Epithelial cell of esophagus (primary cell): Measurements from ENCODE around the gene PER1.

Experiments used
- DNase-seq: peaks from one replicate; pipeline ENCODE4 v3.0.0; 2010; ENCODE audit warnings: low read depth
- H3K4me3 ChIP-seq: 2 replicates; pipeline ENCODE4 v1.5.1; 2011; ENCODE audit warnings: mild to moderate bottlenecking, low read length, control low read depth
- CTCF ChIP-seq: IDR thresholded peaks from 2 replicates; pipeline ENCODE4 v1.5.1; 2011; ENCODE audit warnings: low read depth, mild to moderate bottlenecking, low read length, control low read depth, inconsistent platforms; ENCODE audit not compliant: insufficient read depth; ENCODE audit errors: missing control alignments

Gene PER1

DNA sequence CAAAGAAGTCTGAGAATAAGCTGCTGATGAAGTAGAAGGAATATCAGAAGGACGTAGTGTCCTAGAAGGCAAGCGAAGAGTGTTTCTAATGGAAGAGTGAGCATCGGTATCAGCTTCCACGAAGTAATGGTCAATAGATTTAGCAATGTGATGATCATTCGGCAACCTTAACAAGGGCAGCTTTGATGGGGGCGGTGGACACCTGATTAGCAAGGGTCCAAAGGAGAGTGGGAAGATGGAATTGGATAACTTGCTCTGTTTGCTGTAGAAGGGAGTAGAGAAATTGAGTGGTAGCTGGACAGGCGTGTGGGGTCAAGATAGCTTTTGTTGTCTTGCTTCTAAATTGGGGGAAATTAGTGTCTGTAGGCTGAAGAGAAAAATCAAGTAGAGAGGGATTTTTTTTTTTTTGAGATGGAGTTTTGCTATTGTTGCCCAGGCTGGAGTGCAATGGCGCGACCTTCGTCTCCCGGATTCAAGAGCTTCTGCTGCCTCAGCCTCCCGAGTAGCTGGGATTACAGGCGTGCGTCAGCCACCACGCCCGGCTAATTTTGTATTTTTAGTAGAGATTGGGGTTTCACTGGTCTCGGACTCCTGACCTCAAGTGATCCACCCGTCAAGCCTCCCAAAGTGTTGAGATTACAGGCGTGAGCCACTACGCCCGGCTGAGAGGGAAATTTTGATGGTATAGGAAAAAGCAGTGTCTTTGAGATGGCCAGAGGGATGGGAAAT lies 14.4 kb downstream of the PER1 start:
- H3K4me3 ChIP-seq, result peak overlapping the region; percentile 39
- TF ChIP-seq CTCF, result no peak
- DNase-seq, result no peak

- H3K4me3 ChIP-seq, result no peak overlapping the region
- DNase-seq, result no peak
- TF ChIP-seq CTCF, result no peak
Measured at GRCh38 chr17:8133941-8134340, 18.3 kb downstream of the PER1 start.

DNA sequence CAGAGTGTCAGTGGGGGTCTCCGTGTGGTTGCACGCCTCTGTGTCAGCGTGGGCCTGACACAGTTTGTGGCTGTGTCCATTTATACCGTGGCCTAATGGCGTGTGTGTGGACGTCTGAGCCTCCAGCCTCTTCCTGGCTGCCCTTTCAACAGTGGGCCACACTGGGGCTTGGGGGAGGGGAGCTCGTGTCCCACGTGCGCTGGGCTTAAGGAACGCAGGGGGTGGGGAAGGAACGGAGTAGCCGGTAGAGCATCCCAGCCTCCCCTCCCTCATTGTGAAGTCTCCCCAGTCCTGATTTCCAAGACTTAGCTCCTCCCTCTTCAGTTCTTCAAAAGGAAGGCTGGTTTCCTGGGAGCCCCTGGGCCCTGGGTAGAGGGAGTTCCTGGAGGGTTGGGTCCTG lies 18.8 kb downstream of the PER1 start:
- TF ChIP-seq CTCF, result no peak
- no peak overlapping the region for H3K4me3 ChIP-seq
- DNase-seq, result no peak

DNA sequence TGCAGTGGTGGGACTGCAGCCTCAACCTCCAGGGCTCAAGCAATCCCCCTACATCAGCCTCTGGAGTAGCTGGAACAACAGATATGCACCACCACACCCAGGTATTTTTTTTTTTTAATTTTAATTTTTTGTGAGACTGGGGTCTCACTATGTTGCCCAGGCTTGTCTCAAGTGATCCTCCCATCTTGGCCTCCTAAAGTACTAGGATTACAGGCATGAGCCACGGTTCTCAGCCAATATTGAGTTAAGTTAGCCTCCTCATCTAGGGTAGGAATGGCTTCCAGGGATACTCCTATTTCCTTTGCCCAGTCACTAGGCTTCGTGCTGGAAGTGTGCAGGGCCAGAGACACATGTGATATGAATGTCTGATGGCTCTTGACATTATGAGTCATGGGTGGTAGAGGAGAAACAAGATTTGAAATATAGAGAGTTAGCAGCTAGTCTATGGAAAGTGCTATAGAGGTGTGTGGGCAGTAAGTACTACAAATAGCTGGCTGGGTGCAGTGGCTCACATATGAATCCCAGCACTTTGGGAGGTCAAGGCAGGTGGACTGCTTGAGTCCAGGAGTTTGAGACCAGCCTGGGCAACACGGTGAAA lies 20.3 kb downstream of the PER1 start:
- DNase-seq, result peak; percentile 63
- TF ChIP-seq CTCF, result no peak

DNA sequence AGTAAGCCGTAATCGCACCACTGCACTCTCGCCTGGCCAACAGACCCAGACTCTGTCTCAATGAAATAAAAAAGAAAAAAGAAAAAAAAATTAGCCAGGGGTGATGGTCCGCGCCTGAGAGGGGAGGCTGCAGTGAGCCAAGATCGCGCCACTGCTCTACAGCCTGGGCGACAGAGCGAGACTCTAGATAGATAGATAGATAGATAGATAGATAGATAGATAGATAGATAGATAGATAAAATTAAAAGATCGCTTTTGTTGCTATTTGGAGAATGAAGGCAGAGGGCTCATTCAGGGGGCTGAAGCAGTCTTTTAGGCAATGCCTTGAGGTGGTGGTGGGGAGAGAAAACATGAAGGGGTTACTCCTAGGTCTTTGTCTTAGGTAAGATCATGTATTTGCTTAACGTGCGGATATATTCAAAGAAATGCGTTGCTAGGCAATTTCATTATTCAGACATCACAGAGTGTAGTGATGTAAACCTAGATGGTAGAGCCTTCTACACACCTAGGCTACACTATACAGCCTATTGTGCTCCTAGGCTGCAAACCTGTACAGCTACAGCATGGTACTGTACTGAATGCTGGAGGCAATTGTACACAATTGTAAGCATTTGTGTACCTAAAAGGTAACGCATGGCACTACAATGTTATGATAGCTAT lies 23.9 kb downstream of the PER1 start:
- H3K4me3 ChIP-seq, result no peak overlapping the region
- no peak for DNase-seq
- TF ChIP-seq CTCF, result no peak

More for the DNA sequence above, 20.3 kb downstream of the PER1 start:
- H3K4me3 ChIP-seq, result no peak overlapping the region

DNA sequence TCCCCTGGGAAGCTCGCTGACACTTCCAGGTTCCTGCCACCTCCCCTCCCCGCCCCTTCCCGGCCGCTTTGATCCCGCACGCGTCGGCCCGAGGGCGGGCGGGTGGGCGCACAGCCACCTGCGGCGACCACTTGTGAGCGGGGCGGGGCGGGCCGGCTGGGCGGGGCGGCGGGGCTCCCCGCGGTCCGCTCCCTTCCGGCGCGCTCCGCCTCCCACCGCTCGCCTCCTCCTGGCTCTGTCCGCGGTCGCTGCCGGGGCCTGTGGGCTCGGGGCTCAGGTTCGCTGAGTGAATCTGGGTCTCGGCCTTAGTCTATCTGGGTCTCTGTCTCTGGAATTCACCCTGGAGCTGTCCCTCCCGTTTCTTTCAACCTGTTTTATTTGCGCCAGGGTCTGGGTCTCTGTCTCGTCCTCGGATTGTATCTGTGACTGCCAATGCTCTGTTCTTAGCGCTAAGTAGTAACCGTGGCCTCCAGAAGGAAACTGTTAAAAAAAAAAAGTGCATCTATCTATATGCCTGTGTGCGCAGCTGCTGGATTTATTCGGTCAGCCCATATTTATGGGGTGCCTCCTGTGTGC lies 25.6 kb downstream of the PER1 start:
- no peak for DNase-seq
- peak overlapping the region; percentile 80 for H3K4me3 ChIP-seq
- no peak for TF ChIP-seq CTCF
